ENCODE results near the gene XPA.

GRCh38 chr9:97726716-97727115 lies 29.6 kb upstream of the XPA start:
- TF ChIP-seq CREB5 (CRISPR knock-in tag; IDR thresholded peaks at IDR 0.05; ENCODE audit: low read depth) = no peak
- no peak for TF ChIP-seq PATZ1 (CRISPR knock-in tag; IDR thresholded peaks at IDR 0.05; ENCODE audit: borderline replicate concordance)
- TF ChIP-seq ZNF70 (CRISPR knock-in tag; IDR thresholded peaks at IDR 0.05) = no peak
- TF ChIP-seq ZC3H10 (CRISPR knock-in tag; IDR thresholded peaks at IDR 0.05) = no peak
- TF ChIP-seq BACH2 (CRISPR knock-in tag; IDR thresholded peaks at IDR 0.05; ENCODE audit: borderline replicate concordance) = no peak
- no peak for TF ChIP-seq PPARA (CRISPR knock-in tag; IDR thresholded peaks at IDR 0.05; ENCODE audit: borderline replicate concordance)
- TF ChIP-seq CSDC2 (CRISPR knock-in tag; IDR thresholded peaks at IDR 0.05) = no peak
- TF ChIP-seq ZNF8 (CRISPR knock-in tag; IDR thresholded peaks at IDR 0.05) = no peak
- TF ChIP-seq RARB (CRISPR knock-in tag; IDR thresholded peaks at IDR 0.05) = no peak

Measured in SK-N-SH treated with all-trans-retinoic acid at 6 μM for 48 hours (cell line).